Renal cortical epithelial cell (primary cell): ENCODE data around the gene EIF4G3. TPM values are rescaled to one million over a fixed set of nuclear protein-coding genes. Genes with fewer than 3 reads are reported as not detected.
A peak's percentile ranks its signal among the peaks of the same experiment; 100 is the strongest.
"Not testable (repeated sequence)": the region's sequence is repeated elsewhere in the genome, so short reads cannot be mapped to it uniquely, and the experiment has no call there.

Source experiments
- DNase-seq: peaks from one replicate; pipeline ENCODE4 v3.0.0-alpha.2; 2011; ENCODE audit warnings: low read depth
- total RNA-seq: library from RNA; depleted of rRNA; stranded (reverse); fragments of >200 nt; gene quantifications from 2 replicates; pipeline ENCODE4 v1.2.3, GENCODE V29; 2014

Gene EIF4G3
- total RNA-seq, 1 donor from 2014 or later: 95.3 TPM

DNA sequence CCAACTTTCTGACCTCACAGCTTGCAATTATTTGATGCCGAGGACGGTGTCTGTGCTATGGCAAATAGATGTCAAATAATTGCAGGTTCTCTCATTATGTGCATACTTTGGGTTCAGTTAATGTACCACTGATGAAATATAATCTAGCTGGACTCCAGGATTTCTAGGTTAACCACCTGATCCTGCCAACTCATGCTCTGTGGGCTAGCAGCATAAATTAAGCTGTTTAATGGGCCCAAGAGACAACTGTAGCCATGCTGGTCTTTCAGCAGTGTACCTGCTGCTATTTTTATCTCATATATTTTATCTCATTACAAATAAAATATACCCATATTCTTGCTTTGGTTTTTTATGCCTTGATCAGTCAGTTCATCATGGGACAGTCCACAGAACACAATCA lies 346.3 kb downstream of the EIF4G3 start:
- DNase-seq: peak; percentile 39

DNA sequence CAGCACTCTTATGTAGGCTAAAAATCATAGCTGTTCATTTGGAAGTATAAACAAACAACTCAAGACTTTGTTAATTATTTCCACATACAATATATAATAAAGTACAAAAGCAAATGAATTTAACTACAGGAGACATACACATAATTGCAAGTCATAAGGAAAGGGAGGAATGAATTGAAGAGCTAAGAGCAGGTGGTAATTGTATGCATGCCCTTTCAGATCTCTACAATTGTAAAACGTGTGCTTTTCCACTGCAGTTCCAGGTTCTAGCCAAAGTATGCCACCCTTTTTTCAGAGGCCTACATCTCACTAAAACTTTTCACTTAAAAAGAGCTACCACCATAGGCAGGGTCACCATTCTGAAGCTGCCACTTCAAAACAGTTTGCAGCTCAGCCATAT lies 346.8 kb downstream of the EIF4G3 start:
- no peak for DNase-seq

DNA sequence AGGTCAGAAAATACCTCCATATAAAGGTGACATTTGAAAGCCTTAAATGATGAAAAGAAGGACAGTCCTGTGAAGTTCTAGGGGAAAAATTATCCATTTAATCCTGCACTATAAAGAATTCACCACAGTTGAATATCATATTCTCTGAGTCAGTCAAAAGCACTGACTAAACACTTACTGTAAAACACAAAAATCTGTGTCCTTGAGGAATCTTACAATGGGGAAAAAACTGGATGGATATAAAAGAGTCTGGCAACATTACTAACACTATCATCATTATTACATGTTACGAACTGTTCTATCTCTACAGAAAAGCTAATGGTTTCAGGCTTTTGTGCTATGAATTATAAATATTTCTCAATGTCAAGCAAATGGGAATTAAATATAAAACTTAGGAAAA lies 347.2 kb downstream of the EIF4G3 start:
- no peak for DNase-seq

DNA sequence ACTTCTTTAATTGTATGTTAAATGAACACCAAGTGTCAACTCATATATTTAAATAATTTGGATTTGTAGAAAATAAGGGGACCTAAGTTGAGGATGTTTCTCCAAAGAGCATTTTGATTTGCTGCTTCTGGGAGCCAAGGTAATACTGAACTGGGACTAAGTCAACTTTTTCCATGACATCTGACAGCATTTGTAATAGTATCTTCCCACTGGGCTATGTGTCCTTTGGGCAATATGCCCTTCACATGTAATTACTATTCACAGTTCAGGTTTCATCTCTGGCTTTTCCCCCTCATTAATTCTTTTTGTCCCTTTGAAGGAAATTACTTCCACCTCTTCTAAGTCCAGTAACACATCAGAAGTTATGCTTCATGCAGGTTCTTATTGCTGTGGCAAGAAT lies 352.9 kb downstream of the EIF4G3 start:
- DNase-seq: no peak

DNA sequence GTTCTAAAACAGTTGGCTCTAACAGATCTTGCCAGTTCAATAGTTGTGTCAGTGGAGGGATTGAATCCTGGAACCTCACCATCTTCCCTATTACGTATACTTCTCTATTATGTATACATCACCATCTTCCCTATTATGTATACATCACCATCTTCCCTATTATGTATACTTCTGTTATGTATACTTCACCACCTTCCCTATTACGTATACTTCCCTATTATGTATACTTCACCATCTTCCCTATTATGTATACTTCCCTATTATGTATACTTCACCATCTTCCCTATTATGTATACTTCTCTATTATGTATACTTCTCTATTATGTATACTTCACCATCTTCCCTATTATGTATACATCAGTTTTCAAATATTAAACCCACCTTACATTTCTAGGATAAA lies 355.2 kb downstream of the EIF4G3 start:
- DNase-seq: no peak

DNA sequence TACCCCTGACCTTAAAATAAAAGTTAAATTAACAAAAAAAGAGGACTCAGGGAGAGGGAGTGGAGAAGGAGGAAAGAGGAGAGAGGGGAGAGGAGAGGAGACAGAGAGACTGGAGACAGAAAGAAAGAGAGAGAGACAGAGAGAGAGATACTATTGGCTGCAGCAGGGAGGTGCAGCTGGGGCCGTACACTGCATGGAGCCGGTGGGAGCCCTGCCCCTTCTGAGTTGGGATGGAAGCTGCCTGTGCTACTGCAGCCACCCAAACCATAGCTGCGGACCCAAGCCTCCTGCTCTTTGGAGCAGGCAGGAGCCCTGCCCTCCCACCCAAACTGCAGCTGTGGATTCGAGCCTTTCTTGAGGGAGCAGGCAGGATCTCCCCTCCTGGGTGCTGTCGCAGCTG lies 356.9 kb downstream of the EIF4G3 start:
- no peak for DNase-seq

DNA sequence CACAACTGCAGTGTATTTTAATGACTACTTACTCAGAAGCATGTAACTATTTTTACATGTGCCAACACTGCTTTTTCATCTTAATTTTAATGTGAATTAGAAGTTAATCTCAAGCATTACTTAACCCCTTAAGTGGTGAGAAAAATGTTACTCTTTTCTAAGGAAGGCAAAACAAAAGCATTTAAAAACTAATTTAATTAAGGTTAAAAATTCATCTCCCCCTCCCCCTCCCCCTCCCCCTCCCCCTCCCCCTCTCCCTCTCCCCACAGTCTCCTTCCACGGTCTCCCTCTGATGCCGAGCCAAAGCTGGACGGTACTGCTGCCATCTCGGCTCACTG lies 362.2 kb downstream of the EIF4G3 start:
- no peak for DNase-seq

DNA sequence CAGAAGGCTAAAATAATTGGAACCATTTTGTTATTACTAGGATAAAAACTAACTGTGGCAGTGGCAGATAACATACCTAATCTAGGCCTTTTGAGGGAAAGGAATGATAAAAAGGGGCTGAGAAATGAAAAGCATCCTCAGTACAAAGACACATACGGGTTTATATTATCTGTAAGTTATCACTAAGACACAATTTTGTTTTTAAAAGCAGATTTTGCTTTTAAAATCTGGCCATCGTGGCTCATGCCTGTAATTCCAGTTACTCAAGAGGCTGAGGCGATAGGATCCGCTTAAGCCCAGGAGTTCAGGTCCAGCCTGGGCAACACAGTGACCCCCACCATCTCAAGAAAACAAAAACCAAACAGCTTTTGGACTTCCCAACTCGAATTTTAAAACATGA lies 364.8 kb downstream of the EIF4G3 start:
- DNase-seq: no peak

DNA sequence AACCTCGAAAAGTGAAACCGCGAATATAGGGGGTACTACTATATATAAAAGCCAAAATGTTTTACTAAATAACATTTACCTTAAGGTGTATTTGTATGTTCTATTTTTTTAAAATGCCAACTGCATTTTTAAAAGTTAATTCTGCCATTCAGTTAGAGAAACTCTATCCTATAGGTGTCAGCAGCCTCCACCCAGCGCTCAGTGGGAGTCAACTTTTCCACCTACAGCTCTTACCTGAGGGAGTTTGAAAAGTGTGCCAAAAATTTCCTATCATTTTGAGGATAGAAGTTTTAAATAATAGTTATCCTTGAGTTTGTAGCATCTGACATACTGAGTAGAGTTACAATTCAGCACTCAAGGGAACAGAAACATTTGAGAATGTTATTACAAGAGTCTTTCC lies 383.5 kb downstream of the EIF4G3 start:
- DNase-seq: no peak

DNA sequence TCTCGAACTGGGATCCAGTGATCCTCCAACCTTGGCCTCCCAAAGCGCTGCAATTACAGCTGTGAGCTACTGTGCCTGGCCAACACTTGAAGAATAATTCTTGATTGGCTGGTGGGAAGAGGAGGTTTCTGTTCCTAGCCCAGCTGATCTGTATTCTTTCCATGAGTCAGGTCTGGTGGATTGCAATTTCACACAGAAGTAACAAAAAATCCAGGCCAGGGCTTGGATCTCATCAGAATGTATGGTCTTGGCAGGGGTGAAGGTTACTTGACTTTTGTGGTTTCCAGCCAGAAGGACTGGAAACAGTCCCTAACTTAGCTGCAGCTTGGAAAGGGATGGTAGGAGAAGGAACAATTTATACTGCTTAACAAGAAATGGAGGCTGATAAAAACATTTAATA lies 384.5 kb downstream of the EIF4G3 start:
- peak; percentile 63 for DNase-seq

DNA sequence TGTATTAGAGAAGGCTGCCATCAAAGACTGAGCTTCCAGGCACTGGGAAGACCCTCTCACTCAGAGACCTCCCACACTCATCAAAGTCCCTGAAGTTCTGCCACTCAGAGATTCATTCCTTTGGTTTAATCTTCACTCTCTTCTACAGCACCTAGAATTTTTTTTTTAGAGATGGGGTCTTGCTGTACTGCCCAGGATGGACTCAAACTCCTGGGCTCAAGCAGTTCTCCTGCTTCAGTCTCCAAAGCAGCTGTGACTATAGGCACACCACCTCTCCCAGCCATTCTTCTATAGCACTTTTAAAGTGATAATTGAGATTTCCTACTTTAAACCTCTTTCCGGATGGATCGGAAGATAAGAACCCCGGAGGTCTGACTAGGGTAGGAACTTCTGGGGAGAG lies 385.9 kb downstream of the EIF4G3 start:
- DNase-seq: no peak

DNA sequence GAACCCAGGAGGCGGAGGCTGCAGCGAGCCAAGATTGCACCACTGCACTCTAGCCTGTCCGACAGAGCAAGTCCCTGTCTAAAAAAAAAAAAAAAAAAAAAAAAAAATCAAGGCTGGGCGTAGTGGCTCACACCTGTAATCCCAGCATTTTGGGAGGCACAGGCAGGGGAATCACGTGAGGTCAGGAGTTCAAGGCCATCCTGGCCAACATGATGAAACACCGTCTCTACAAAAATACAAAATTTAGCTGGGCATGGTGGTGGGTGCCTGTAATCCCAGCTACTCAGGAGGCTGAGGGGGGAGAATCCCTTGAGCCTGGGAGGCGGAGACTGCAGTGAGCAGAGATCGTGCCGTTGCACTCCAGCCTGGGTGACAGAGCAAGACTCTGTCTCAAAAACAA lies 387.1 kb downstream of the EIF4G3 start:
- not testable (repeated sequence) for DNase-seq

DNA sequence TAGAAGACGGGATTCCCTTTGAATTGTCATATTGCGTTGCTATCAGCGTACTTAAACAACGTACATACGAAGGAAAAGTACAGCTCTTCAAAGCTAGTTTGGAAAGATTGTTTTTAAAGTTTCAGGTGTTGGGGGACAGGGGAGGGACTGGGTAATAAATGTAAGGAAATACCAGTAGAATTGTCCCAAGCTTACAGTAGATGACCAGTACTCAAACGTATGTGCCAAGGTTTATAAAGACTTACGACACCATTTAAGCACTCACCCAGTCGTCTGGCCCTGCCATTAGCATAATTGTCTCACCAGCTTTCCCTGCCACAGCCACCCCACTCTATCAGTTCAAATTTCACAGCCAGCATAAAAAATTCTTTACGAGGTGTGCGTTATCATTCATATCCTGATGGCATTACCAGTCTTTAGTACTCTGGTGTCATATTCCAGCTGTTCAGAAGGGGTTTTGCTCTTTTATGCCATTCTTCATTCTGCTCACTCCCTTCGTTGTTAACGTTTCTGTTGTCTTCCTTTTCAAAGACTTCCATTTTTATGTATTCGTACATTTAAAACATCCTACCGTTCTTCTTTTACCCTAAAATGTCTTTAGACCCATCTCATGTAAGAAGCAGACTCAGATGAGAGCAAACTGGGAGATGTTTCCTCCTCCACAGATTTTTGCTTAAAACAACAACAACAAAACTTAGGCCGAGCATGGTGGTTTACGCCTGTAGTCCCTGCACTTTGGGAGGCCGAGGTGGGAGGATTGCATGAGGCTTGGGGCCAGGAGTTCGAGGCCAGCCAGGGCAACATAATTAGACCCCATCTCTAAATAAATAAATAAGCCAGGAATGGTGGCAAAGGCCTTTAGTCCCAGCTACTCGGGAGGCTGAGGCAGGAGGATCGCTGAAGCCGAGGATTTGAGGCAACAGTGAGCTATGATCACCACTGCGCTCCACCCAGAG lies 388.6 kb downstream of the EIF4G3 start:
- DNase-seq: peak; percentile 68

DNA sequence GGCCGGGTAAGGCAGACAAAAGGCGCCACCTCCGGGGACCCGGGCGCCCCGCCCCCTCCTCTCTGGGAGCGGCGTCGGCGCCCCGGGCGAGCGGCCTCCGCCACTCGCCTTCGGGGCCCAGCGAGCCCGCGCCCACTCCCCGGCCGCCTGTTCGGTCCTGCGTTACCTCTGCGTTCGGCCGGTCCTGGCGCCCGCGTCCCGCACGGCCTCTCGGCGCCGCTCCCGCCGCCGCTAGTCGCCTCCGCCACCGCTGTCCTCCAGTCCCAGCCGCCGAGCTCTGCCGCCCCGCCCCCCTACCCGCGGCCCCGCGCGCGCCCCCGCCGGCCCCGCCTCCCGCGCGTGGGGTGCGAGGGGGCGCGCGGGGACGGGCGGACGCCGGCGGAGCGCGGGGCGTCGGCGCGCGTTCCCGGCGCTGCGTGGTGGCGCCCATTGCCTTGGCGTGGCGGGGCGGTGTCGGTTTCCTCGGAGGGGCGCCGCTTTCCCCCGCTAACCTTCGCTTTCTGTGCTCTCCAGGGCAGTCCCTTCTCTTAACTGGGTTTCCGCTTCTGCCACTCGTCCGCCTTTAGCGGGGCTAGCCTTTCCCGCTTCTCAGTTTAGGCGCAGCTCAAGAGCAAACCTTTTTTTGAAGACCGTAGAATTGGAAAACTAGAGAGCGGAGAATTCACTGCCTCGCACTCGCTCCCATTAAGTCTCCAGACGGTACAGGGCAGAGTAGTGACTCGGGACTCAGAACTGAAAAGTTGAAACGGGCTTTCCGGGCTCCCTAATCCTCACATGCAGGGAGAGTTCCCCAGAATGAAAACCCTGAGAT lies 389.5 kb downstream of the EIF4G3 start, which contains the start of gene HP1BP3:
TSS of gene HP1BP3 (minus strand) at position 279 of the 811 bp plus-strand sequence. CDS start 6,867 bp downstream, outside the sequence.
- peak; percentile 45 for DNase-seq

DNA sequence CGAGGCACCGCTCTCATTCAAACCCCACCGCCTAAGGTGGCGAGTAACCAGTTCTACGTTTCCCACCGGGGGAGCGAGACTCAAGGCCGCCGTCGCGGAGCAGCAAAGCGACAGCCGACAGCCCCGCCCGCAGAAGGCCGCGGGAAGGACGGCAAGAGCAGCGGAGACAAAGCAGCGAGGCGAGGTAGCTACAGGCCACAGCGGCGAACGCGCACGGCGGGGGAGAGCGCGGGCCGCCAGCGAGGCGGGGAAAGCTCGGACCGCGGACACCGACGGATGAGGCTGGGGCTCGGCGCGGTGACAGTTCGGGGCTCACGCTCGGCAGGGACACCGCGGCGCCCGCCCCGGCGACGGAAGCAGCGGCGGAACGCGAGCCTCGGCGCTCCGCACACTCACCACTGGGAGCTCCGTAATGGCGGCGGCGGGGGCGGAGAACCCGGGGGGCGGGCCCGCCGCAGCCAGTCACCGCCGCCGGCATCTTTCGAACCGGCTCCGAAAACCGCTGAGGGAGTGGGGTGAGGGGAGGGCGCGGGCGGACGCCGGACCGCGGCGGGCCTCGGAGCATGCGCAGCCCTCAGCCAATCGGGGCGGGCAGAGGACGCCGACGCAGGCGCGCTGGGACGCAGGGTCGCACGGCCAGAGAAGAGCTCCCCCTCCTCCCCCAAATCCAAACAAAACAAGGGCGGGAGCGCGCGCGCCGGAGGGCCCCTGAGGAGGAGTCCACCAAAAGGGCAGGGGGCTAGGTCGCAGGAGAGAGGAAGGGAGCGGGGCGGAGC lies 390.3 kb downstream of the EIF4G3 start:
- DNase-seq: peak; percentile 74

DNA sequence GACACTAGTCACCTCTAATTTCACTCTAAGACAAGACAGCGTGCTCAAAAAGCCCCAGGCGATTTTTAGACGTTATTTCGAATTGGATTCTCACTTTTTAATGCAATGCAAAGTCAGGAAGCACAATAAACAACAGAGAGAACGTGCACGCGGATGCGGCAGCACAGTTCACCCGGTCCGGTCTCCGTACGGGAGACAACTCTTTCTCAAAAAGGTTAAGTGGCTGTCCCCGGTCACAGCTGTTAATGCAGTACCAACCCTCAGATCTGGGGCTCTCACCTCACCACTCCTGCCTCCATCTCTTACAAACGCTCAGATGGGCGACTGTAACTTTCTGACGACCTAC lies 390.8 kb downstream of the EIF4G3 start:
- no peak for DNase-seq

DNA sequence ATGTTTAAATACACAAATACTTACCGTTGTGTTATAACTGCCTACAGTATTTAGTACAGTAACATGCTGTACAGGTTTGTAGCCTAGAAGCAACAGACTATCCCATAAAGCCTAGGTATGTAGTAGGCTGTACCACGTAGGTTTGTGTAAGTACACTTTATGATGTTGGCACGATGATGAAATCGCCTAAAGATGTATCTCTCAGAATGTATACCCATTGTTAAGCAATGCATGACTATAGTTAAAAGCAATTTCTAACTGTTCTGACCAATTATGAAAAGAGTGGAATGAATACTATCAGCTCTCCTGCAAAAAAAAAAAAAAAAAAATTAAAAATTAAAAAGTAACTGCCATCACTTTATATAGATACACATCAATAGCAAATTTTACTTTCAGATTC lies 401.0 kb downstream of the EIF4G3 start:
- no peak for DNase-seq

DNA sequence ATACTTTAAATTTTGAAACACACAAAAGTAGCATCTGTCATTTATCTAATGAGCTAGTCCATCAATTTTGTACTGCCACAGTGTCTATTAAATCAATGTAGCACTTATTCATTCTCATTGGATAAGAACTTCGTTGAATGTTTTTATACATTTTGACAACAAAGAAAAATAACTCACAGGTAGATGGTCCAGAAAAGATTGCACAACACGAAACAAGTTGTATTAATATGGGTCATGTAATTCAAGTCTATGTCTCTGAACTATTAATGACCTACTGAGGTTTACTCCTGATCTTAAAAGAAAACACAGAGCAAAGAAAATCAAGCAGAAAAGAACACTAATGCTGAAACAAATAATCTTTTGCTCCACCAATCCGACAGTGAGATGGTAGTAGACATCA lies 404.9 kb downstream of the EIF4G3 start:
- DNase-seq: no peak

DNA sequence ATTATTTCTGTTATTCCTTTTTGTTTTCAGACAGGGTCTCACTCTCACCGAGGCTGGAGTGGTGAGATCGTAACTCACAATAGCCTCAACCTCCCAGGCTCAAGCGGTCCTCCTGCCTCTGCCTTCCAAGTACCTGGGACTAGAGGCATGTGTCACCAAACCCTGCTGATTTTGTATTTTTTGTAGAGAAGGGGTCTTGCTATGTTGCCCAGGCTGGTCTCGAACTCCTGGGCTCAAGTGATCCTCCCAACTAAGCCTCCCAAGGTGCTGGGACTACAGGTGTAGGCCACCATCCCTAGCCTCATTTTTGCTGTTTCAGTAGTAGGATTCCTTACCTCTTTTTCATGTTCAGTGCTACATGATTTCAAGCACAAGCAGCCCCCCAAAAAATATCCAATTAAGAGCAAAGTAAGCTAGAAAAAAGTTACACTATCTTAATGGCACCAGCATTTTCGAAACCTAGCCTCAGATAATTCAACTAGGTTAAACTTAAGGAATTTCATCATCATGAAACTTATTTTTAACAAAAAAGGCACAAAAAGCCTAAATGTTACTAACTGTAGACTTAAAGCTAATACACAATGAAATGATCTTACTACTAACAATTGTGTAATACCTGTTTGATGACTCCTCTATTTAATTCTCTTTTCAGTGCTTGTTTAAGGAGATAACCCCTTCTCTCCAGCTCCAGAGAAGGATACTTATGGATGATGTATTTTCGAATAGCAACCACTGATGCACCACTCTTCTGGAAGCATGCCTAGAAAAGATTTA lies 406.2 kb downstream of the EIF4G3 start:
- DNase-seq: no peak

DNA sequence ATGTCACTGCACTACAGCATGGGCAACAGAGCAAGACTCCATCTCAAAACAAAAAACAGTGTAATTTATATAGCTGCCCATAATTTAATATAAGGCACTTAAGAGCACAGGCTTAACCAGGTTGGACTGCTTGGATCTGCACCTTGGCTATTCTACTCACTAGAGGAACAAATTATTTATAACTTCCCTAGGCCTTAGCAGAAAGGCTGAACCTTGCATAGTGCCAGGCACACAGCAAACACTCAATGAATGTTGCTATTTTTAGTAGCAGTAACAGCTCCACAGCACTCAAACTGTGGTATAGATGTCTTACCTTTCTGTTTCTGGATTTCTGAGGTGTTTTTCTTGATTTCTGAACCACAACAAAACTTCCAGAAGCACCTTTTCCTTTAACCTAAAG lies 409.4 kb downstream of the EIF4G3 start:
- DNase-seq: no peak

DNA sequence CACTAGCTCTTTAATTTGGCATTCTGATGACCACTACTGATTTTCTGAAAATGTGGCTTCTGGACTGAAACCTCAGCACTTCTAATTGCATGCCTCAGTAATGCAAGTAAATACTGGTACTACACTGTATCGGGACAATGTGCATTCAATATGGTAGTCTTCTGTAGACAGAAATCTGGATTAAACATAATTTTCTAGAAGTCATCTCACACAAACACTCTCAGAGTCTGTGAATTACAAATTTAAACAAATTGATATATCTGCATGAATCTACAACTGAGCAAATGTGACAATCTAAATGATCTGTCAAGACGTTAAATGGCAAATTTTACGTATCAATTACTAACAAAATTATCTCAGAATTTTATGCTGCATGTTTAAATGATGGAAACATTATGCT lies 413.3 kb downstream of the EIF4G3 start:
- no peak for DNase-seq
